Ovary (tissue), 9 donors: Measurements from ENCODE around the gene CCNG1. TPM values are rescaled to one million over a fixed set of nuclear protein-coding genes. Genes with fewer than 3 reads are reported as not detected.

ENCODE experiments used
- DNase-seq, 5 donors: peaks; one replicate each; pipeline ENCODE4 v3.0.0-alpha.2; 2019 to 2020
- H3K27ac ChIP-seq, 2 donors: fragments of 200-600 bp; one replicate each; pipeline versions ENCODE4 v1.5.1 to v1.8.0; 2019 to 2022
- H3K27me3 ChIP-seq: fragments of 200-600 bp; one replicate; pipeline ENCODE4 v1.8.0; 2022
- H3K36me3 ChIP-seq: fragments of 200-600 bp; sonication (generic); one replicate; pipeline ENCODE4 v1.5.1; 2019
- H3K4me1 ChIP-seq: one replicate; pipeline ENCODE4 v1.8.1; 2013; ENCODE audit warnings: mild to moderate bottlenecking, moderate library complexity; ENCODE audit not compliant: insufficient read depth
- H3K4me3 ChIP-seq: fragments of 200-600 bp; sonication (generic); one replicate; pipeline ENCODE4 v1.5.1; 2017
- H3K9me3 ChIP-seq, 2 donors: fragments of 200-600 bp in 1 of 2; sonication (generic) in 1 of 2; one replicate each; pipeline versions ENCODE4 v1.5.1 to v1.8.1; 2013 to 2019; ENCODE audit warnings: mild to moderate bottlenecking in 1 of 2, moderate library complexity in 1 of 2
- EP300 ChIP-seq: sonication (generic); formaldehyde crosslinking; IDR thresholded peaks from one replicate; pipeline ENCODE4 v1.6.1; 2017; ENCODE audit warnings: antibody characterized with exemption
- POLR2A ChIP-seq: fragments of 450-650 bp; IDR thresholded peaks from one replicate; pipeline ENCODE4 v1.6.1; 2017; ENCODE audit warnings: antibody characterized with exemption, mild to moderate bottlenecking, moderate library complexity
- WGBS, 3 donors: extraction: QIAGEN DNeasy Blood & Tissue Kit in 1 of 3; methylation state at CpG; one replicate each; pipeline versions ENCODE4 v1.1.5 to v1.1.7; 2013 to 2017; 5-methylcytosine and 5-hydroxymethylcytosine counted together
- intact Hi-C, 4 donors: fragments of 100-400 bp; cut with DNase I; formaldehyde crosslinking; loops; one replicate each; pipeline versions ENCODE4 v1.11.0 to v1.15.1; 2022 to 2023
- polyA plus RNA-seq, 2 donors: library from polyadenylated mRNA; stranded (reverse); fragments of 200-250 nt in 1 of 2; fragments of 350-450 nt in 1 of 2; fragmentation: Illumina TruSeq in 1 of 2; extraction: RNeasy Lipid Tissue Mini Kit (QIAGEN cat#74804) in 1 of 2; gene quantifications; one replicate each; pipeline ENCODE4 v1.2.3, GENCODE V29; 2013 to 2014
- total RNA-seq, 7 donors: library from RNA; depleted of rRNA in 2 of 7; stranded (reverse); fragments of >200 nt in 2 of 7; fragmentation: NEBNext Ultra II Directional in 3 of 7; extraction: Animal tissue kit (Norgen Biotek cat#: 25700) in 3 of 7; gene quantifications; one replicate each; pipeline versions ENCODE4 v1.1.0 to v1.2.4, GENCODE V29; 2016 to 2023
- TF ChIP-seq, protein P1 (sequence below), 3 donors: fragments of 450-650 bp in 2 of 3; fragments of 200-600 bp in 1 of 3; IDR thresholded peaks; one replicate each; pipeline versions ENCODE4 v1.5.1 to v1.8.0; 2016 to 2022; ENCODE audit warnings: antibody characterized with exemption in 3 of 3, mild to moderate bottlenecking in 1 of 3
- donor health status: DM: no; HTN: no; CAD: no; lungs with moderate emphysema.
- donor health status: DM: no; HTN: no; CAD: no.
- donor health status: Bipolar disorder and iron deficiency.
- donor health status: DM: yes; HTN: yes; CAD: no.
- donor health status: DM: no; HTN: no; CAD: no.
- donor health status: DM: yes; HTN: yes; CAD: no.

The CCNG1 gene
- total and polyA plus RNA-seq, 9 donors = 155 to 250 (median 187) TPM

DNA sequence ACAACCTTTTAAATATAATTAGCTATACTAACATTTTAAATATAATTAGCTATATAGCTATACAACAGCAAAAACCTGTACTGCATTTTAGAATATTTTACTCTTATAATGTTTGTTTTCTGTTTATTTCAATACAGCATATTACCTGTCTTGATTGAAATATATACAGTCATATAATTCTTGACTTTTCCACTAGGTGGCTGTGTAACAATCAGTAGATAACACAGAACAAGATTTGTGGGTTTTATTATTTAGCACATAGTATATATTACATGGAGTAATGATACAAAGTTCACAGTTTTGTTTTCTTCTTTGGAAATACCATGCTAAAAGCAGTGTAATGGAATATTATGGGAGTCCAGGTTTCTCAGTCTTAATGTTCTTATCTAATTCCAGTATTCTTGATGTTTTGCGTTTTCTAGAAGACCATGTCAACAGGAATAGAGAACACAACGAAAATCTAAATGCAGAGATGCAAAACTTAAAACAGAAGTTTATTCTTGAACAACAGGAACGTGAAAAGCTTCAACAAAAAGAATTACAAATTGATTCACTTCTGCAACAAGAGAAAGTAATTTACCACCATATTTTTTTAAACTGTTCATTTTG lies 36.3 kb downstream of the CCNG1 start:
- no peak for TF ChIP-seq POLR2A
- TF ChIP-seq, protein P1, sequence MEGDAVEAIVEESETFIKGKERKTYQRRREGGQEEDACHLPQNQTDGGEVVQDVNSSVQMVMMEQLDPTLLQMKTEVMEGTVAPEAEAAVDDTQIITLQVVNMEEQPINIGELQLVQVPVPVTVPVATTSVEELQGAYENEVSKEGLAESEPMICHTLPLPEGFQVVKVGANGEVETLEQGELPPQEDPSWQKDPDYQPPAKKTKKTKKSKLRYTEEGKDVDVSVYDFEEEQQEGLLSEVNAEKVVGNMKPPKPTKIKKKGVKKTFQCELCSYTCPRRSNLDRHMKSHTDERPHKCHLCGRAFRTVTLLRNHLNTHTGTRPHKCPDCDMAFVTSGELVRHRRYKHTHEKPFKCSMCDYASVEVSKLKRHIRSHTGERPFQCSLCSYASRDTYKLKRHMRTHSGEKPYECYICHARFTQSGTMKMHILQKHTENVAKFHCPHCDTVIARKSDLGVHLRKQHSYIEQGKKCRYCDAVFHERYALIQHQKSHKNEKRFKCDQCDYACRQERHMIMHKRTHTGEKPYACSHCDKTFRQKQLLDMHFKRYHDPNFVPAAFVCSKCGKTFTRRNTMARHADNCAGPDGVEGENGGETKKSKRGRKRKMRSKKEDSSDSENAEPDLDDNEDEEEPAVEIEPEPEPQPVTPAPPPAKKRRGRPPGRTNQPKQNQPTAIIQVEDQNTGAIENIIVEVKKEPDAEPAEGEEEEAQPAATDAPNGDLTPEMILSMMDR (IDR thresholded peaks at IDR 0.05) = no peak
- TF ChIP-seq EP300 = no peak
- DNase-seq = no peak
- Histone ChIP-seq H3K27me3 (no peaks in the 10 kb centered on the region), H3K9me3 (no peaks in the 10 kb centered on the region), H3K27ac (no peak overlapping the region), H3K4me3 (no peak overlapping the region), H3K4me1 (no peaks in the 10 kb centered on the region), H3K36me3 (no peaks in the 10 kb centered on the region)
- intact Hi-C loops = no loop called here
- 92 to 95% (median 93%) methylated on average over 3 of the region's 3 CpGs for WGBS, 3 donors

DNA sequence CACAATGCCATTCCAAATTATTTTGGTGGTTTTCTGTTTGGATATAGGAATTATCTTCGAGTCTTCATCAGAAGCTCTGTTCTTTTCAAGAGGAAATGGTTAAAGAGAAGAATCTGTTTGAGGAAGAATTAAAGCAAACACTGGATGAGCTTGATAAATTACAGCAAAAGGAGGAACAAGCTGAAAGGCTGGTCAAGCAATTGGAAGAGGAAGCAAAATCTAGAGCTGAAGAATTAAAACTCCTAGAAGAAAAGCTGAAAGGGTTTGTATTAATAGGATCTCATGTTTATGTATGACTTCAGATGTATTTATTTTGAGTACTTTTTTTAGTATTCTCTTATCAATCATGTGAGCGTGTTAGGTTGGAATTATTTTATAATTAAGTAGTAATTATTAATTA lies 38.0 kb downstream of the CCNG1 start:
- Histone ChIP-seq H3K4me1 (no peaks in the 10 kb centered on the region), H3K27me3 (no peaks in the 10 kb centered on the region), H3K36me3 (no peaks in the 10 kb centered on the region), H3K27ac (no peak overlapping the region), H3K4me3 (no peak overlapping the region), H3K9me3 (no peaks in the 10 kb centered on the region)
- DNase-seq = no peak
- intact Hi-C loops = no loop called here
- 91 to 92% (median 92%) methylated on average over 2 of the region's 2 CpGs for WGBS, 3 donors
- TF ChIP-seq POLR2A = no peak

DNA sequence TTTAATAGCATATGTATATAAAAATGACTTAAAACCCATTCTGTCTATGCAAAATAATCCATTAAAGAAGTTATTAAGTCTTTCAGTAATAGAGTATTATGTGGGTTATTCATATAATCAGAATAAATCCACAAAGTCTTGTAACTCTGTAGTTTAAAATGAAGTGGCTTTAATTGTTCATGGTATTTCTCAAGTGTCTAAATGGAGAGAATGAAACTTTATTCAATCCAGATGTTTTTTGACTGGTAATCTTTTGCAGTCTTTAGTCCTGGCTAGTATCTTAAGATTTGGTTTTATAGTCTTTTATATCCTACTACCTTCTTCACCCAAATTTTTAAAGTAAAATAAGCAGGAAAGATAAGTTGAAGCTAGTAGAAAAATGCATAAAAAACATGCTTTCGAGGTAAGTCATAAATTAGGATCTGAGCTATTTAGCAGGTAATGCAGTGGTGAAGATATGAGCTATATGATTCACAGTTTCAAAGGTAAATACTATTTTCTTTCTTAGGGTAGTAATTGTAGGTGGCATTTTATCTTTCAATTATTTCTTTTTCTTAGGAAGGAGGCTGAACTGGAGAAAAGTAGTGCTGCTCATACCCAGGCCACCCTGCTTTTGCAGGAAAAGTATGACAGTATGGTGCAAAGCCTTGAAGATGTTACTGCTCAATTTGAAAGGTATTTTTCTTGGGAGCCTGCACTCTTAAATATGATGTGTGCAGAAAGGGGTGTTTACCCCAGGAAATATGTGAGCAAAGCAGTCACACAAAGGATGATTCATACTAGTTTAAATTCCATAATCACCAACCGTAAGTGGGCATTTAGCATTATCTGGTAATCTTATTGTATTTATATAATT lies 41.0 kb downstream of the CCNG1 start:
- TF ChIP-seq EP300 = no peak
- TF ChIP-seq, protein P1 (IDR thresholded peaks at IDR 0.05) = no peak
- no peak for TF ChIP-seq POLR2A
- Histone ChIP-seq H3K27me3 (no peaks in the 10 kb centered on the region), H3K4me1 (no peaks in the 10 kb centered on the region)

DNA sequence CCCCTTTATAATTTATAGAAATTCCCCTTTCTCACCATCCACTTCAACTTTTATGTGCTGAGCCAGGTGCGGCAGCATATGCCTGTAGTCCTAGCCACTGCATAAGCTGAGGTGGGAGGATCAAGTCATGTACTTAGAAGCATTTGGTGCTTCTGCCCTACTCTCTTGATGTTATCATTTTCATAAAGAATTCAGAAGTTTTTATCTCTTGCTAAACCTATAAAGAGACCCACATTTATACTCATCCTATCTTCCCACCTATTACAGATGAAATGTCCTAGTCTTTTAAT lies 41.5 kb downstream of the CCNG1 start:
- H3K27me3 ChIP-seq = no peaks in the 10 kb centered on the region
- H3K4me3 ChIP-seq = no peak overlapping the region
- TF ChIP-seq, protein P1 (IDR thresholded peaks at IDR 0.05) = no peak
- no peak for TF ChIP-seq EP300
- TF ChIP-seq POLR2A = no peak
- H3K27ac ChIP-seq = no peak overlapping the region
- no peaks in the 10 kb centered on the region for H3K9me3 ChIP-seq
- WGBS, 3 donors = 96 to 100% (median 97%) methylated on average over 1 of the region's 1 CpG
- no peaks in the 10 kb centered on the region for H3K4me1 ChIP-seq
- DNase-seq = no peak
- no peaks in the 10 kb centered on the region for H3K36me3 ChIP-seq
- intact Hi-C loops = no loop called here

More for the DNA sequence above, 41.0 kb downstream of the CCNG1 start:
- H3K4me3 ChIP-seq = no peak overlapping the region
- intact Hi-C loops = no loop called here
- H3K36me3 ChIP-seq = no peaks in the 10 kb centered on the region
- no peaks in the 10 kb centered on the region for H3K9me3 ChIP-seq
- WGBS, 3 donors = 83 to 87% (median 86%) methylated on average over 2 of the region's 2 CpGs
- no peak overlapping the region for H3K27ac ChIP-seq
- no peak for DNase-seq
